ENCODE measurements around the gene SLC8B1.

The SLC8B1 gene

GRCh38 chr12:113345318-113345717 is 10.4 kb upstream of the SLC8B1 start:
- peaks cover 0 to 7% of the 10 kb centered on the region in 2 donors for H3K27me3 ChIP-seq
- no peak overlapping the region for H3K27ac ChIP-seq
- DNase-seq: no peak
- intact Hi-C loops (cut with DNase I; ENCODE audit: low total_unique reads): no loop called here
- no peak overlapping the region for H3K4me3 ChIP-seq
- H3K9me3 ChIP-seq: no peaks in the 10 kb centered on the region
- no peaks in the 10 kb centered on the region for H3K36me3 ChIP-seq
- no peak for TF ChIP-seq CTCF (IDR thresholded peaks at IDR 0.05)
- H3K4me1 ChIP-seq: no peaks in the 10 kb centered on the region

- intact Hi-C loops (cut with DNase I; ENCODE audit: low total_unique reads): no loop called here
- H3K4me3 ChIP-seq: no peak overlapping the region
- no peak for TF ChIP-seq CTCF (IDR thresholded peaks at IDR 0.05)
- H3K27ac ChIP-seq: no peak overlapping the region
- H3K4me1 ChIP-seq: no peaks in the 10 kb centered on the region
- H3K36me3 ChIP-seq: no peaks in the 10 kb centered on the region
- no peaks in the 10 kb centered on the region for H3K27me3 ChIP-seq
- no peaks in the 10 kb centered on the region for H3K9me3 ChIP-seq
- DNase-seq: no peak
Measured at GRCh38 chr12:113341535-113341934, 6.6 kb upstream of the SLC8B1 start.

- Histone ChIP-seq H3K27ac (no peak overlapping the region), H3K4me1 (peaks cover 0 to 10% (median 6%) of the 10 kb centered on the region in 4 donors), H3K36me3 (no peaks in the 10 kb centered on the region), H3K27me3 (no peaks in the 10 kb centered on the region), H3K4me3 (no peak overlapping the region), H3K9me3 (no peaks in the 10 kb centered on the region)
- DNase-seq: no peak
- intact Hi-C loops (cut with DNase I; ENCODE audit: low total_unique reads): no loop called here
- TF ChIP-seq CTCF (IDR thresholded peaks at IDR 0.05): no peak
Measured at GRCh38 chr12:113340061-113340460, 5.2 kb upstream of the SLC8B1 start.

GRCh38 chr12:113339540-113339939 is 4.6 kb upstream of the SLC8B1 start:
- H3K36me3 ChIP-seq: no peaks in the 10 kb centered on the region
- no peaks in the 10 kb centered on the region for H3K9me3 ChIP-seq
- H3K27me3 ChIP-seq: no peaks in the 10 kb centered on the region
- H3K4me1 ChIP-seq: peaks cover 0 to 10% (median 6%) of the 10 kb centered on the region in 4 donors
- no peak overlapping the region for H3K27ac ChIP-seq
- no peak for TF ChIP-seq CTCF (IDR thresholded peaks at IDR 0.05)
- intact Hi-C loops (cut with DNase I; ENCODE audit: low total_unique reads): loop anchor here (10.0 kb wide), 1 partner anchor 145 kb away; no protein-coding TSS in a partner anchor
- DNase-seq: no peak
- no peak overlapping the region for H3K4me3 ChIP-seq

- no peaks in the 10 kb centered on the region for H3K27me3 ChIP-seq
- TF ChIP-seq CTCF (IDR thresholded peaks at IDR 0.05): no peak
- peak in 1 of 2 donors; percentile 33 for DNase-seq
- H3K4me3 ChIP-seq: peak overlapping the region; percentile 65 to 81
- intact Hi-C loops (cut with DNase I; ENCODE audit: low total_unique reads): loop anchor here (10.0 kb wide), 1 partner anchor 139 kb away; no protein-coding TSS in a partner anchor
- H3K9me3 ChIP-seq: no peaks in the 10 kb centered on the region
- peaks cover 0 to 28% (median 23%) of the 10 kb centered on the region in 4 donors for H3K4me1 ChIP-seq
- peak overlapping the region; percentile 74 to 77 for H3K27ac ChIP-seq
- peaks cover 0 to 37% (median 26%) of the 10 kb centered on the region in 3 donors for H3K36me3 ChIP-seq
Measured at GRCh38 chr12:113333877-113334785, 778 bp downstream of the SLC8B1 start.
